GM19238 (cell line): ENCODE data around the gene MLXIPL.
"Not testable (repeated sequence)": the region's sequence is repeated elsewhere in the genome, so short reads cannot be mapped to it uniquely, and the experiment has no call there.

Experiments
- DNase-seq: peaks from one replicate; pipeline ENCODE4 v3.0.0; 2011; ENCODE audit warnings: low spot score; ENCODE audit not compliant: insufficient read length

Gene MLXIPL

GRCh38 chr7:73555411-73555982 lies 68.8 kb downstream of the MLXIPL start:
- no peak for DNase-seq

DNA sequence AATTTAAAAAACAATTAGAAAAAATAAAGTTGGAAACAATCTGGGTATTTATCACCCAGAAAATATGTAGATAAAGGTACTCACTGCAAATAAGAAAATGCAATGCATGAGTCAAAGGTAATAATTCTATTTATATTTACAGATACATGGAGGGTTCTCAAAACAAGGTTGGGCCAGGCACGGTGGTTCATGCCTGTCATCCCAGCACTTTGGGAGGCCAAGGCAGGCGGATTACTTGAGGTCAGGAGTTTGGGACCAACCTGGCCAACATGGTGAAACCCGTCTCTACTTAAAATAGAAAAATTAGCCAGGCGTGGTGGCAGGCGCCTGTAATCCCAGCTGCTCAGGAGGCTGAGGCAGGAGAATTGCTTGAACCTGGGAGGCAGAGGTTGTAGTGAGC lies 74.2 kb downstream of the MLXIPL start:
- DNase-seq: not testable (repeated sequence)

DNA sequence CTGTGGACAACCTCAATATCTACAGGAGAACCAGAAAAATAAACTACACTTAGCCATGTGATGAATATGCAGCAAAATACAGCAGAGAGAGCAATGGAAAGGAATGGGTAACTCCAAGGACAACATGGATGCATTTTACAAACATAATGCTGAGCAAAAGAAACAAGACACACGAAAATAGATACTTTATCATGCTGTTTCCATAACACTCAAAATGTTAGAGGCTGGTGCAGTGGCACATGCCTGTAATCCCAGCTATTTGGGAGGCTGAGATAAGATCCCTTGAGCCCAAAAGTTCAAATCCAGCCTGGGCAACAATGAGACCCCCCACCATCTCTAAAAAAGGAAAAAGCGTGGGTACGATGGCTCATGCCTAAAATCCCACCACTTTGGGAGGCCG lies 75.1 kb downstream of the MLXIPL start:
- no peak for DNase-seq

DNA sequence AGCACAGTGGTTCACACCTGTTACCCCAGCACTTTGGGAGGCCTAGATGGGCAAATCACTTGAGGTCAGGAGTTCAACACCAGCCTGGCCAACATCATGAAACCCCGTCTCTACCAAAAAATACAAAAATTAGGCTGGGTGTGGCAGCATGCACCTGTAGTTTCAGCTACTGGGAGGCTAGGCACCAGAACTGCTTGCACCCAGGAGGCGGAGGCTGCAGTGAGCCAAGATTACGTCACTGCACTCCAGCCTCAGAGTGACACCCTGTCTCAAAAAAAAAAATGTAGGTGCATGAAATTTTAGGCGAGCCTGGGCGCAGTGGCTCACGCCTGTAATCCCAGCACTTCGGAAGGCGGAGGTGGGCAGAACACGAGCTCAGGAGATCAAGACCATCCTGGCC lies 76.5 kb downstream of the MLXIPL start:
- no peak for DNase-seq

- no peak for DNase-seq
Observed at GRCh38 chr7:73544678-73545077, 79.6 kb downstream of the MLXIPL start.
